Lower leg skin (tissue), 3 donors: ENCODE measurements around the gene PPP1R14D.

Experiments
- CTCF ChIP-seq, 3 donors: fragments of 450-650 bp; IDR thresholded peaks; one replicate each; pipeline ENCODE4 v1.5.1; 2016; ENCODE audit warnings: antibody characterized with exemption in 3 of 3, mild to moderate bottlenecking in 3 of 3, moderate library complexity in 2 of 3
- POLR2A ChIP-seq, 2 donors: fragments of 450-650 bp; IDR thresholded peaks; one replicate each; pipeline ENCODE4 v1.6.1; 2016 to 2017; ENCODE audit warnings: antibody characterized with exemption in 2 of 2, mild to moderate bottlenecking in 1 of 2, moderate library complexity in 1 of 2

DNA sequence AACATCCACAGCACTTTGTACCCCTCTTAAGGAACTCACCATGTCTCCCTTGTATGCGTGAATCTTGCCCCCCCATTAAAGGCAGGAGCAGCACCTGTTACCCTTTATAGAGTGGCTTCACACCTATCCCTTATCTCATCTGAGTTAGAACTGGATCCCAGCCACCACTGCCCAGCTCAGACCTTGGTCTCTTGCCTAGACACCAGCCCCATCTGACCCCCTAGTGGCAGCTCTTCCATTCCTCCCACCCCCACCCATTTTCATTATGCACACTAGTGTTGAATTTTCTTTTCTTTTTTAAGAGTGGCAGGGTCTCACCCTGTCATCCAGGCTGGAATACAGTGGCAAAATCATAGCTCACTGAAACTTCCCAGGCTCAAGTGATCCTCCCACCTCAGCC, 24.8 kb downstream of the PPP1R14D start:
- TF ChIP-seq POLR2A (IDR thresholded peaks at IDR 0.05) (no peak), CTCF (IDR thresholded peaks at IDR 0.05) (no peak)
